ENCODE measurements around the gene CIT. TPM values are rescaled to one million over a fixed set of nuclear protein-coding genes. Genes with fewer than 3 reads are reported as not detected.

CIT gene
- total and polyA plus RNA-seq, 4 donors: 0.31 to 24.7 (median 1.8) TPM

- Histone ChIP-seq H3K27ac (ENCODE audit: low read depth in 1 of 2, low read length in 2 of 2) (no peak overlapping the region), H3K9me3 (ENCODE audit: control insufficient read depth in 4 of 4, low read length in 3 of 4) (no peaks in the 10 kb centered on the region), H3K4me3 (ENCODE audit: low read depth in 1 of 3, low read length in 3 of 3) (no peak overlapping the region), H3K27me3 (ENCODE audit: control insufficient read depth in 4 of 4, insufficient read depth in 4 of 4, low read length in 3 of 4) (no peaks in the 10 kb centered on the region), H3K4me1 (ENCODE audit: control insufficient read depth in 4 of 4, insufficient read depth in 4 of 4, low read length in 3 of 4) (no peaks in the 10 kb centered on the region), H3K9ac (ENCODE audit: low read depth in 1 of 2, low read length in 2 of 2) (no peak overlapping the region), H3K36me3 (ENCODE audit: control insufficient read depth in 4 of 4, insufficient read depth in 3 of 4, low read depth in 1 of 4, low read length in 3 of 4) (no peaks in the 10 kb centered on the region)
- no peak for DNase-seq (ENCODE audit: low spot score)
- WGBS: 90% methylated on average over 5 of the region's 5 CpGs
- TF ChIP-seq REST (IDR thresholded peaks at IDR 0.05): no peak
- TF ChIP-seq SP1 (IDR thresholded peaks at IDR 0.05): no peak
- TF ChIP-seq TAF1 (conservative IDR thresholded peaks at IDR 0.05): no peak
- TF ChIP-seq FOXA1 (IDR thresholded peaks at IDR 0.05): no peak
- no peak for TF ChIP-seq YY1 (IDR thresholded peaks at IDR 0.05)
- TF ChIP-seq CTCF (IDR thresholded peaks at IDR 0.05; ENCODE audit: low read depth, low read length, missing input control): no peak
- TF ChIP-seq JUND (IDR thresholded peaks at IDR 0.05): no peak
- no peak for TF ChIP-seq GABPA (IDR thresholded peaks at IDR 0.05 in 1 of 2, conservative IDR thresholded peaks at IDR 0.05 in 1 of 2)
- TF ChIP-seq ATF3 (IDR thresholded peaks at IDR 0.05): no peak
- no peak for TF ChIP-seq RXRA (IDR thresholded peaks at IDR 0.05)
- no peak for TF ChIP-seq HNF4A (conservative IDR thresholded peaks at IDR 0.05)
- TF ChIP-seq FOXA2 (IDR thresholded peaks at IDR 0.05): no peak
- no peak for TF ChIP-seq RAD21 (IDR thresholded peaks at IDR 0.05)
- no peak for TF ChIP-seq HNF4G (IDR thresholded peaks at IDR 0.05)
Measured at GRCh38 chr12:119696943-119697342, 180.2 kb downstream of the CIT start.

- Histone ChIP-seq H3K27me3 (ENCODE audit: control insufficient read depth in 4 of 4, insufficient read depth in 4 of 4, low read length in 3 of 4) (no peaks in the 10 kb centered on the region), H3K4me1 (ENCODE audit: control insufficient read depth in 4 of 4, insufficient read depth in 4 of 4, low read length in 3 of 4) (peaks cover 0 to 3% (median 0%) of the 10 kb centered on the region in 4 donors), H3K9ac (ENCODE audit: low read depth in 1 of 2, low read length in 2 of 2) (no peak overlapping the region), H3K9me3 (ENCODE audit: control insufficient read depth in 4 of 4, low read length in 3 of 4) (no peaks in the 10 kb centered on the region), H3K36me3 (ENCODE audit: control insufficient read depth in 4 of 4, insufficient read depth in 3 of 4, low read depth in 1 of 4, low read length in 3 of 4) (no peaks in the 10 kb centered on the region), H3K27ac (ENCODE audit: low read depth in 1 of 2, low read length in 2 of 2) (no peak overlapping the region), H3K4me3 (ENCODE audit: low read depth in 1 of 3, low read length in 3 of 3) (no peak overlapping the region)
- 78% methylated on average over 4 of the region's 4 CpGs for WGBS
- no peak for DNase-seq (ENCODE audit: low spot score)
- TF ChIP-seq CTCF (IDR thresholded peaks at IDR 0.05; ENCODE audit: low read depth, low read length, missing input control) (peak; percentile 44), RAD21 (IDR thresholded peaks at IDR 0.05) (peak; percentile 59 to 81), ATF3 (IDR thresholded peaks at IDR 0.05) (no peak)
Measured at GRCh38 chr12:119695034-119695433, 182.1 kb downstream of the CIT start.
